HG03025 (cell line): ENCODE measurements around the gene KAT6B.

Source experiments
- ATAC-seq: cut with Tn5 transposase; IDR thresholded peaks from one replicate; pipeline ENCODE4 v1.9.1; 2021; ENCODE audit warnings: mild to moderate bottlenecking, moderate library complexity; ENCODE audit not compliant: unreplicated experiment, low FRiP score

The KAT6B gene

DNA sequence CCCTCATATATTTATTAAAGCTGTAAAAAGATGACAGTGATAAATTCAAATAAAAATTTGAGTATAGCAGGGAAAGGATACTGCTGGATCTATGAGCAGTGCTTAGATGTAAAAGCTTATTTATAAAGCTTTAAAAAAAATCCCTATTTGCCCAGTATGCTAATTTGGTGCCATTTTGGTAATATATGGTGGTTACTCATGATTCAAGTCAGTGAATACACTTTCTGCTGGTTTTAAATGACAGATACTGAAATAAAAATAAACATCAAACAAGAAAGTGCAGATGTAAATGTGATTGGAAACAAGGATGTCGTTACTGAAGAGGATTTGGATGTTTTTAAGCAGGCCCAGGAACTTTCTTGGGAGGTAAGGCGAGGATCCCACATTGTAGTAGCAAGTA lies 150.7 kb downstream of the KAT6B start:
- ATAC-seq, result no peak

GRCh38 chr10:74977913-74978847 lies 151.8 kb downstream of the KAT6B start:
- peak; percentile 71 for ATAC-seq

DNA sequence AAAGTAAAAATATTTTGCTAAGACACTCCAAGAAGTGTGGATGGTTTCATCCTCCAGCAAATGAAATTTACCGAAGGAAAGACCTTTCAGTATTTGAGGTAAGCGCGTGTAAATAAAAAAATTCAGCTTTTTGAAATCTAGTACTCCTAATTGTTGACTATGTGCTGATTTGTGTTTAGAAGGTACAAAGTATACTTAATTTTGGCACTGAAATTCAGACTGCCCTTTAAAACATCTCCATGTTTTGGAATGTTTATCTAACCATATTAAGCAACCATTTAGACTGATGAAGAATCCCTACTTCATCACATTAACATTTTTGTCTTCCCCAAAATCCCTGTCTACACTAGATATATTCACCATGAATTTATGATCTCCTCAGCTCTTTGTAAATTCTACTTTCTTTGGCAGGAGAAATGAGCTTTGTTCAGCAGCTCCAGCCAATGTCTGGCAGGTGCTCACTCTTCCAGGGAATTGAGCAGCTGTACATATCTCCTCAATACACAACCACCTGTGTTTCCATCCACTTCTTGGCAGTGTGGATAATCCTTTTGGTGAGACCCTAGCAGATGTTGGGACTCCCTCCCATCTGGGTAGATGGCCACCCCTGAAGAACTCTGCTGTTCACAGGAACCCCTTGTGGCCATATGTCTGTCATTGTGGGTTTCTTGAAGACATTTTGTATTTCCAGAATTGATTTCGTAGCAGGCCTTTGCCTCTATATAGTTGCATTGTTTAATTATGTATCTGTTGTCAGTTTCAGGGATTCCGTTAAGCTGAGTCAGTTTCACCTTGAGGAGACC lies 155.6 kb downstream of the KAT6B start:
- ATAC-seq, result no peak

DNA sequence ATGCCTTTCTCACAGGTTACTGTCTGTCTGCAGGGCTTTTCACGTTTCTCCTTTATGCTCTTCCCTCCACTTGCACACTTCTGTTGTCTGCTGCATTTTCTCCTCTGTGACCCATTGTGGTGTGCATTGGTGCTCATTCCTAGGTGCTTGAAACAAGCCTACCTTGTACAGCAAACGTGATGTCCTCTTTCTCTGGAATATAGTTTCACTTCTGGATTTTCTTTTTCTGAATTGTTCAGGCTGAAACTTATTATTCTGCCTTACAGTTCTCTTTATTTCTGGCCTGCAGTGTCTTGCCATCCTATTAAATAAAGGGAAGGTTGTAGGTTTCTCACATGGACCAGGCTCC lies 156.2 kb downstream of the KAT6B start:
- ATAC-seq, result no peak

DNA sequence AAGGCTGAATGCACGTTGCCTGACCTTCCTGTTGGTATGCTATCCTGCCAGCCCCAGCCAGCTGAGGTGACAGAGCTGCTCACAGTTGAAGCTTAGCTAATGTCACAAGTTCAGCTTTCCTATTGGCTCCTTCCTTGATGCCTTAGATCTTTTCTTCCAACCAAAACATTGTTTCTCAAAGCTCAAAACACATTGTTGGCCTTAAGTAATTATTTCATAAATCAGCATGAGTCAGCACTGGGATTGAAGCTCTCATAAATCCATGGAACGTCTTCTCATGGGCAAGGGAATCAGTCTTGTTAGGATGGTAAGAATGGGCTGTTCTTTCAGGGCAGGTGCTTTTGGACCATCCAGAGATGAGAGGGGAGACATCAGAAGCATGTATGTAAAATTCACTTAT lies 157.0 kb downstream of the KAT6B start:
- no peak for ATAC-seq

DNA sequence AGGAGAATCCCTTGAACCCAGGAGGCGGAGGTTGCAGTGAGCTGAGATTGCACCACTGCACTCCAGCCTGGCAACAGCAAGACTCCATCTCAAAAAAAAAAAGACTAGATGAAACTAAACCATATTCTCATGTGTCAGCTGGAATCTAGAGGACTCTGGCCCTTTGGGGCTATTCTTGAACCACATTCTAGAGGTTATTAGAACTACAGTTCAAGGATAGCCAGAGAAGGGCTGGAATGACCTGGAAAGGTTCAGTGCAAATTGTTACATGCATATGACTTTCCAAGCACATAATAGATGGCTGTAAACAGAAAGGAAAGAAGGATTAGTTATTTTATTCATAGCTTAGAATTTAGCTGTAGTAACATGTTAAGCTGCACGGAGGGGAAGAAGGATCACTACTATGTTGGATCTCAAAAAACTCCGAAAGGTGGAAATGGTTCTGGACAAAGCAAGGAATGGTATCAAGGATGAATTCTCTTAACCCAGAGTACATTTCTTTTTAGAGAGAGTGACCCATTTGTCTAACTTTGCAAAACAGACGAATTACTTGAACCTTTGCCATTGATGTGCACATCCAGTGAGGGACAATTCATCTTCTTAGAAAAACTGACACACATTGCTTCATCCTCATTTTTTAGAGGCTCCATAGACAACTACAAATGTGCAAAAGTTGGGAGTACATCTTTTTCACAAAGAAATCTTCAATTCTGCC lies 161.1 kb downstream of the KAT6B start:
- ATAC-seq, result no peak

GRCh38 chr10:74988054-74988775 lies 161.8 kb downstream of the KAT6B start:
- no peak for ATAC-seq

GRCh38 chr10:74988832-74989561 lies 162.6 kb downstream of the KAT6B start:
- ATAC-seq, result no peak

DNA sequence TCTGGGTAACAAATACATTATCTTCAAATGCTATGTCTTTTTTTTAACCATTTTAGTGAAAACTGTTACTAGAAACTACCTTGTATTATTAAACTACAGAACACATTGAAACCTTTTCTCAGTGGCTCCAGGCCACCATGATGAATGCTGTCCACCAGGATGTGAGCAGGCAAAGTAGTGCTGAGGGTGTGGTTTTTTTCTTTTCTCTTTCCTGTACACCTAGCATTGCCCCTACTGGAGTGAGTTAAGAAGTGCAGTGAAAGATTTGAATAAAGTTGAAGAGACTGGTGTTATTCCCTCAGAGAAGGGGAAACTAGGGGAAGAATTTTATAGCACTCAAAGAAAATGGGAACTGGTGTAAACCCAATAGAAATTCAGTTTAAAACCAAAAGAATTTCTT lies 165.0 kb downstream of the KAT6B start:
- no peak for ATAC-seq

DNA sequence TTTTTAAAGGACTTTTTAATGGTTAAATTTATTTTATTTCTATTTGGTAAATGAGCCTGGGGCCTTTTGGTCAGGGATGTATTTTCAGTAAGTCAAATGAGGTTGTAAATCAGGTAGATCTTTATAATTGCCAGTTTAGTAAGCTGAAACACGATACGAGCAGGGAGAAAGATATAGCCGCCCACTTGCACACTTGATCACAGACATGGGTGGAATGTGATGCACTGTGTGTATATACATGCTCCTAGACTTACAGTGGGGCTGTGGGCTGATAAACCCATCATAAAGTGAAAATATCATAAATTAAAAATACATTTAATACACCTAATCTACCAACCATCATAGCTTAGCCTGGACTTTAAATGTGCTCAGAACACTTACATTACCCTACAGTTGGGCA lies 165.7 kb downstream of the KAT6B start:
- ATAC-seq, result no peak

GRCh38 chr10:74993649-74994048 lies 167.2 kb downstream of the KAT6B start:
- ATAC-seq, result no peak

DNA sequence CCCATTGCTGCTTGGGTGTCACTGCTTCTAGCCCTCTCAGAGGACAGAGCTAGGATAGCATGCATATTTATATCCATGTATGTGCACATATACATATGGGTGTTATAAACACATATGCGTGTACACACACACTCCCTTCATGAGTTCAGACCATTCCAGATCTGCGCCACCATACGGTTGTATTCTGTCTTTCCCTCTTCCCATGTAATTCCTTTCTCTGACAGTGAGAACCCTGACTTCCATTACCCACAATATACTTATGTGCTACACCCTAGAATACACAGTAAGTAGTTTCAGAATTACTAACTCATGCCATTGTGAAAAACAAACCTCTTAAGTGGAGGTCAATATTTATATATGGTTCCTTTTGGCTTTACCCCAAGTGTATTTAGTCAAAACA lies 168.5 kb downstream of the KAT6B start:
- ATAC-seq, result no peak

DNA sequence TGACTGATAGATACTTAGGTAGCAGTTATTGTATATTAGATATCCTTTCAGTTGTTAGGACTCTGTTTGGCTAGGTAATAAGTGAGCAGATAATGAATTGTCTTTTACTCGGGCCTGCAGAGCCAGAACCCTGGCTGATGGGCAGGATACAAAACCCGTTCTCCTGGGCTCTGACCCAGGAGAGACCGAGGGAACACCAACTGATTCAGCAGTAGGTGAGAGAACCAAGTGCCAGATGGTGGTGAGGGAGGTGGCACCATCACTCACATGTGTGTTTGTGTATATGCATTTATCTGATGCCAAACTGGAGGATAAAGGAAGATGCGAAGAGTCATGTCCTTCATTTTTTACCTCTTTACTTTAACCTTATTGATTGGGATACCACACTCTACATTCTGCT lies 169.4 kb downstream of the KAT6B start:
- no peak for ATAC-seq

GRCh38 chr10:74997163-74997562 lies 170.8 kb downstream of the KAT6B start:
- no peak for ATAC-seq

- peak; percentile 49 for ATAC-seq
Observed at GRCh38 chr10:75000748-75001321, 174.4 kb downstream of the KAT6B start.

DNA sequence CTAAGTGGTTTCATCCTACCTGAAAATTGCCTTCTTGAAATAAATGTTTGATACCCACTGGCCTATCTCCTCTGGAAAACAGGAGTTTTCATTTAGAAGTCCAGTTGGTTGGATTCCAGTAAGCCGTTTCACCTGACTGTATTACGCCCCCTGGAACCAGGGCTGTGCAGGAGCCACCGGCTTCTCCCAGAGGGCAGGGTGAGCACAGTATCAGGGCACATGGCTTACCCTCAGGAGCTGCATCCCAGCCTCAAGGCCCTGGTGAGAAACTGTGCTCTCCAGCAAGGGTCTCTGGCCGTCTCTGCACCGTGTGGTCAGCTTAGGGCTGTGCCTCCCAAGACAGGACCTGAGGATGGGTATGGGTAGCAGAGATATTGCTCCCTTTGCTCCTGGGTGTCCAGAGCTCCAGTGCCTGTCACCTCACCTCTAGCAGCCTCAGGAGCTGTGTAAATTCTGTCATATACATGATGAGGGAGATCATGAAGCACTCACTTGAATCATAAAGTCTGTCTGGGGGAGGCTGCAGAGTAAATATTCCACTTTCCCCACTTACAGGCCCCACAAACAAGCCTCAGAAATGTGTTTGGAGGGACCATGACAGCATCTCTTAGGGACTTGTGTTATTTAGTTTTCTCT lies 175.4 kb downstream of the KAT6B start:
- ATAC-seq, result no peak

DNA sequence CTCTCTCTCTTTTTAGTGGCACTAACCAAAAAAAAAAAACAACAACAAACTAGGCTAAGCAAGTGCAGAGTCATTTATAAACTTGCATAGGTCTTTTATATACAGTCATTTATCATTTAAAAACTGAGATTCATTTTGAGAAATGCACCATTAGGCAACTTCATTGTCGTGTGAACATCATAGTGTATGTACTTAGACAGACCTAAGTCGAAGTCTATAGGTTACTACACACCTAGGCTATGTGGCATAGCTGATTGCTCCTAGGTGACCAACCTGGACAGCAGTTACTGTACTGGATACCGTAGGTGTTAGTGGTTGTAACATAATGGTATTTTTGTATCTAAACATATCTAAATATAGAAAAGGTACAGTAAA lies 175.9 kb downstream of the KAT6B start:
- no peak for ATAC-seq

- no peak for ATAC-seq
Observed at GRCh38 chr10:75002967-75003594, 176.7 kb downstream of the KAT6B start.

GRCh38 chr10:75003891-75004290 lies 177.5 kb downstream of the KAT6B start:
- ATAC-seq, result no peak
